HCT116 (cell line): ENCODE data around the gene LGR6.

Experiments used
- EGR1 ChIP-seq: IDR thresholded peaks from 2 replicates; pipeline ENCODE4 v1.6.1; 2012; ENCODE audit warnings: low read depth
- ELF1 ChIP-seq: IDR thresholded peaks from 2 replicates; pipeline ENCODE4 v1.6.1; 2012; ENCODE audit warnings: low read depth, borderline replicate concordance
- EZH2 ChIP-seq: fragments of 200-600 bp; sonication (generic); IDR thresholded peaks from 2 replicates; pipeline ENCODE4 v1.6.1; 2017; ENCODE audit warnings: antibody characterized with exemption, mixed run types
- POLR2A ChIP-seq: IDR thresholded peaks from 2 replicates; pipeline ENCODE4 v1.7.0; 2011; ENCODE audit warnings: borderline replicate concordance; ENCODE audit not compliant: insufficient read depth, insufficient read length; ENCODE audit errors: extremely low read depth
- RAD21 ChIP-seq: IDR thresholded peaks from 2 replicates; pipeline ENCODE4 v1.6.1; 2012; ENCODE audit warnings: low read depth, mild to moderate bottlenecking
- SIN3A ChIP-seq: IDR thresholded peaks from 2 replicates; pipeline ENCODE4 v1.6.1; 2012; ENCODE audit warnings: low read depth
- SP1 ChIP-seq: IDR thresholded peaks from 2 replicates; pipeline ENCODE4 v1.6.1; 2012; ENCODE audit warnings: low read depth
- YY1 ChIP-seq: IDR thresholded peaks from 2 replicates; pipeline ENCODE4 v1.6.1; 2011; ENCODE audit warnings: low read length, low read depth, moderate library complexity, mild to moderate bottlenecking; ENCODE audit not compliant: insufficient replicate concordance; ENCODE audit errors: extremely low read depth
- ZFX ChIP-seq: fragments of 450-650 bp; IDR thresholded peaks from 2 replicates; pipeline ENCODE4 v1.6.1; 2017
- ZNF274 ChIP-seq: fragments of 200-500 bp; sonication (Bioruptor generic); IDR thresholded peaks from 2 replicates; pipeline ENCODE4 v1.6.1; 2014; ENCODE audit warnings: mild to moderate bottlenecking, low read depth, low read length, inconsistent platforms
- TF ChIP-seq, protein P1 (sequence below), 3 experiments: fragments of 200-600 bp in 1 of 3; sonication (generic) in 1 of 3; IDR thresholded peaks in 2 of 3; conservative IDR thresholded peaks in 1 of 3; 2 replicates each; pipeline ENCODE4 v1.5.1; 2012 to 2017; ENCODE audit warnings: low read depth in 2 of 3, low read length in 2 of 3, antibody characterized with exemption in 1 of 3, borderline replicate concordance in 1 of 3, control low read depth in 1 of 3, mild to moderate bottlenecking in 1 of 3, mixed read lengths in 1 of 3, mixed run types in 1 of 3, moderate library complexity in 1 of 3; ENCODE audit not compliant: insufficient read depth in 1 of 3
- TF ChIP-seq, protein P2 (sequence below): IDR thresholded peaks from 2 replicates; pipeline ENCODE4 v1.6.1; 2012
- TF ChIP-seq, protein P3 (sequence below): IDR thresholded peaks from 2 replicates; pipeline ENCODE4 v1.6.1; 2012
- TF ChIP-seq, protein P4 (sequence below): IDR thresholded peaks from 2 replicates; pipeline ENCODE4 v1.6.1; 2012; ENCODE audit warnings: low read depth

DNA sequence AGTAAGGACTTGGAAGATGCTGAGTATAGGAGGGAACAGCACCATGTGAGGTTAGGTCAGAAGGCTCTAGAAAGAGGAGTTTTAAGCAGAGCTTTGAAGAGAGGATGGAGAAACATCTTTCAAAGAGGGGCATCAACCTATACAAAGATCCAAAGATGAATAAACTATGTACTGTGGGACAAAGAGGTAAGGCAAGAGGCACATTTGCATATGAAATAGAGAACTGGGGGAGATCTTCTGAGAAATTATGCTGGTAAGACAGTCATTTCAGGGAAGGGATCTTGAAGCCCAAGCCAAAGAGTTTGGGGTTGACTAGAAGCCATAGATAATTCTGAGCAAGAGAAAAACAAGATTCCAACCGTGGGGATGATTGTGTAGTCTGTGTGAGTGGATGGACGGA, 70.0 kb downstream of the LGR6 start:
- TF ChIP-seq, protein P1, sequence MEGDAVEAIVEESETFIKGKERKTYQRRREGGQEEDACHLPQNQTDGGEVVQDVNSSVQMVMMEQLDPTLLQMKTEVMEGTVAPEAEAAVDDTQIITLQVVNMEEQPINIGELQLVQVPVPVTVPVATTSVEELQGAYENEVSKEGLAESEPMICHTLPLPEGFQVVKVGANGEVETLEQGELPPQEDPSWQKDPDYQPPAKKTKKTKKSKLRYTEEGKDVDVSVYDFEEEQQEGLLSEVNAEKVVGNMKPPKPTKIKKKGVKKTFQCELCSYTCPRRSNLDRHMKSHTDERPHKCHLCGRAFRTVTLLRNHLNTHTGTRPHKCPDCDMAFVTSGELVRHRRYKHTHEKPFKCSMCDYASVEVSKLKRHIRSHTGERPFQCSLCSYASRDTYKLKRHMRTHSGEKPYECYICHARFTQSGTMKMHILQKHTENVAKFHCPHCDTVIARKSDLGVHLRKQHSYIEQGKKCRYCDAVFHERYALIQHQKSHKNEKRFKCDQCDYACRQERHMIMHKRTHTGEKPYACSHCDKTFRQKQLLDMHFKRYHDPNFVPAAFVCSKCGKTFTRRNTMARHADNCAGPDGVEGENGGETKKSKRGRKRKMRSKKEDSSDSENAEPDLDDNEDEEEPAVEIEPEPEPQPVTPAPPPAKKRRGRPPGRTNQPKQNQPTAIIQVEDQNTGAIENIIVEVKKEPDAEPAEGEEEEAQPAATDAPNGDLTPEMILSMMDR (IDR thresholded peaks at IDR 0.05 in 2 of 3, conservative IDR thresholded peaks at IDR 0.05 in 1 of 3; ENCODE audit: borderline replicate concordance in 1 of 3, insufficient read depth in 1 of 3, low read depth in 2 of 3, low read length in 2 of 3), result no peak
- TF ChIP-seq EGR1 (no peak), YY1 (no peak), SIN3A (no peak), POLR2A (no peak), ZFX (no peak), RAD21 (no peak), ZNF274 (no peak), EZH2 (no peak), SP1 (no peak), ELF1 (no peak)
- TF ChIP-seq, protein P2, sequence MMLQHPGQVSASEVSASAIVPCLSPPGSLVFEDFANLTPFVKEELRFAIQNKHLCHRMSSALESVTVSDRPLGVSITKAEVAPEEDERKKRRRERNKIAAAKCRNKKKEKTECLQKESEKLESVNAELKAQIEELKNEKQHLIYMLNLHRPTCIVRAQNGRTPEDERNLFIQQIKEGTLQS, result no peak
- TF ChIP-seq, protein P3, sequence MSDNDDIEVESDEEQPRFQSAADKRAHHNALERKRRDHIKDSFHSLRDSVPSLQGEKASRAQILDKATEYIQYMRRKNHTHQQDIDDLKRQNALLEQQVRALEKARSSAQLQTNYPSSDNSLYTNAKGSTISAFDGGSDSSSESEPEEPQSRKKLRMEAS, result no peak
- TF ChIP-seq, protein P4, sequence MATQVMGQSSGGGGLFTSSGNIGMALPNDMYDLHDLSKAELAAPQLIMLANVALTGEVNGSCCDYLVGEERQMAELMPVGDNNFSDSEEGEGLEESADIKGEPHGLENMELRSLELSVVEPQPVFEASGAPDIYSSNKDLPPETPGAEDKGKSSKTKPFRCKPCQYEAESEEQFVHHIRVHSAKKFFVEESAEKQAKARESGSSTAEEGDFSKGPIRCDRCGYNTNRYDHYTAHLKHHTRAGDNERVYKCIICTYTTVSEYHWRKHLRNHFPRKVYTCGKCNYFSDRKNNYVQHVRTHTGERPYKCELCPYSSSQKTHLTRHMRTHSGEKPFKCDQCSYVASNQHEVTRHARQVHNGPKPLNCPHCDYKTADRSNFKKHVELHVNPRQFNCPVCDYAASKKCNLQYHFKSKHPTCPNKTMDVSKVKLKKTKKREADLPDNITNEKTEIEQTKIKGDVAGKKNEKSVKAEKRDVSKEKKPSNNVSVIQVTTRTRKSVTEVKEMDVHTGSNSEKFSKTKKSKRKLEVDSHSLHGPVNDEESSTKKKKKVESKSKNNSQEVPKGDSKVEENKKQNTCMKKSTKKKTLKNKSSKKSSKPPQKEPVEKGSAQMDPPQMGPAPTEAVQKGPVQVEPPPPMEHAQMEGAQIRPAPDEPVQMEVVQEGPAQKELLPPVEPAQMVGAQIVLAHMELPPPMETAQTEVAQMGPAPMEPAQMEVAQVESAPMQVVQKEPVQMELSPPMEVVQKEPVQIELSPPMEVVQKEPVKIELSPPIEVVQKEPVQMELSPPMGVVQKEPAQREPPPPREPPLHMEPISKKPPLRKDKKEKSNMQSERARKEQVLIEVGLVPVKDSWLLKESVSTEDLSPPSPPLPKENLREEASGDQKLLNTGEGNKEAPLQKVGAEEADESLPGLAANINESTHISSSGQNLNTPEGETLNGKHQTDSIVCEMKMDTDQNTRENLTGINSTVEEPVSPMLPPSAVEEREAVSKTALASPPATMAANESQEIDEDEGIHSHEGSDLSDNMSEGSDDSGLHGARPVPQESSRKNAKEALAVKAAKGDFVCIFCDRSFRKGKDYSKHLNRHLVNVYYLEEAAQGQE, result no peak
